Esophagus mucosa (tissue), 1 donor: ENCODE results near the gene PLD2. TPM values are rescaled to one million over a fixed set of nuclear protein-coding genes. Genes with fewer than 3 reads are reported as not detected.

Experiments used
- ATAC-seq: fragments of 200-7000 bp; cut with Tn5 transposase; one replicate; pipeline ENCODE4 v1.9.1; 2020
- total RNA-seq: library from RNA; stranded (reverse); gene quantifications from one replicate; pipeline ENCODE4 v1.2.4, GENCODE V29; 2023
- donor health status: DM: yes; HTN: yes; CAD: no.

The PLD2 gene, protein sequence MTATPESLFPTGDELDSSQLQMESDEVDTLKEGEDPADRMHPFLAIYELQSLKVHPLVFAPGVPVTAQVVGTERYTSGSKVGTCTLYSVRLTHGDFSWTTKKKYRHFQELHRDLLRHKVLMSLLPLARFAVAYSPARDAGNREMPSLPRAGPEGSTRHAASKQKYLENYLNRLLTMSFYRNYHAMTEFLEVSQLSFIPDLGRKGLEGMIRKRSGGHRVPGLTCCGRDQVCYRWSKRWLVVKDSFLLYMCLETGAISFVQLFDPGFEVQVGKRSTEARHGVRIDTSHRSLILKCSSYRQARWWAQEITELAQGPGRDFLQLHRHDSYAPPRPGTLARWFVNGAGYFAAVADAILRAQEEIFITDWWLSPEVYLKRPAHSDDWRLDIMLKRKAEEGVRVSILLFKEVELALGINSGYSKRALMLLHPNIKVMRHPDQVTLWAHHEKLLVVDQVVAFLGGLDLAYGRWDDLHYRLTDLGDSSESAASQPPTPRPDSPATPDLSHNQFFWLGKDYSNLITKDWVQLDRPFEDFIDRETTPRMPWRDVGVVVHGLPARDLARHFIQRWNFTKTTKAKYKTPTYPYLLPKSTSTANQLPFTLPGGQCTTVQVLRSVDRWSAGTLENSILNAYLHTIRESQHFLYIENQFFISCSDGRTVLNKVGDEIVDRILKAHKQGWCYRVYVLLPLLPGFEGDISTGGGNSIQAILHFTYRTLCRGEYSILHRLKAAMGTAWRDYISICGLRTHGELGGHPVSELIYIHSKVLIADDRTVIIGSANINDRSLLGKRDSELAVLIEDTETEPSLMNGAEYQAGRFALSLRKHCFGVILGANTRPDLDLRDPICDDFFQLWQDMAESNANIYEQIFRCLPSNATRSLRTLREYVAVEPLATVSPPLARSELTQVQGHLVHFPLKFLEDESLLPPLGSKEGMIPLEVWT
- 117 TPM for total RNA-seq

DNA sequence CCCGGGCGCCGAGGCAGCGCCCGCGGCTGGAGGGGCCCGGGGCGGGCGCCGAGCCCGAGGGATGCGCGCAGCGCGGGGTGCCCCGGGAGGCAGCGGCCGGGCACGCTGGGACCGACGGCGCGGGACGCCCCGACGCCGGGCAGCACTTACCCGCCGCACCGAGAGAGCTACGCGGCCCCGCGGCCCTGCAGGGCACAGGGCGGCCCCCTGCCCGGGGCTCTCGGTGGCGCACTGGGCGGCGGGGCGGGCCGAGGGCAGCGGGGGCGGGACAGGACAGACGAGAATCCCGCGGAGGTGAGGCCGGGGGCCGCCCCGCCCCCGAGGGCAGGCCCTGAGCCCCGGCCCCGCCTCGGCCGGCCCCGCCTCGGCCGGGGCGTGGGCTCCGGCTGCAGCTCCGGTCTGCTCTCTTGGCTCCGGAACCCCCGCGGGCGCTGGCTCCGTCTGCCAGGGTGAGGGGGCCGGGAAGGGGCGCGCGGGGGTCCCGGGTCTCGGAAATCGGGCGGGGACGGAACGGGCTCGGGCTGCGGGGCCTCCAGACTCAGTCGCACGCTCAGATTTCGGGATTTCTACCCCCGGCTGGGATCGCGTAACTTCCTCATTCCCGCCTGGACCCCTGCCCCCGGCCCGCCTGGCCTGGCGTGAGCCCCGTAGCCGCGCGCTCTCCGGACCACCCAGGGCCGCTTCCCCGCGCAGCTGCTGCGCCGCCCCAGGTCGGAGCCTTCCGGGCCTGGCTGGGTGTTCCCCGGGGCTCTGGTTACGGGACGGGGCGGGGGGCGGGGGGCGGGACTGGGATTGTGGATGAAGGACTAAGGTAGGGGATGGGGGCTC lies at the start of gene PLD2:
TSS of gene PLD2 (plus strand) at position 376 of the 828 bp plus-strand sequence. CDS start 621 bp downstream, outside the sequence.
- peak; percentile 91 for ATAC-seq

DNA sequence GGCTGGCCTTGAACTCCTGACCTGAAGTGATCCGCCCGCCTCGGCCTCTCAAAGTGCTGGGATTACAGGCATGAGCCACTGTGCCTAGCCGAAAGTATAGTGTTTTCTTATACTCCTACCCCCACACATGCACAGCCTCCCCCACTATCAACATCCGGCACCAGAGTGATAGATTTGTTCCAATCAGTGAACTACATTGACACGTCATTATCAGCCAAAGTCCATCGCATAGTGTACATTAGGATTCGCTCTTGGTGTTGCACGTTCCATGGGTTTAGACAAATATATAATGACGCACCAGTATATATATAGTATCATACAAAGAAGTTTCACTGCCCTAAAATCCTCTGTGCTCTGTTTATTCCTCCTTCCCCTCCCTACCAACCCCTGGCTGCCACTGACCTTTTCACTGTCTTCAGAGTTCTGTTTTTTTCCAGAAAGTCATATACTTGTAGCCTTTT lies 47.1 kb upstream of the PLD2 start:
- ATAC-seq: no peak

- no peak for ATAC-seq
Observed at GRCh38 chr17:4764595-4764994, 42.4 kb upstream of the PLD2 start.

DNA sequence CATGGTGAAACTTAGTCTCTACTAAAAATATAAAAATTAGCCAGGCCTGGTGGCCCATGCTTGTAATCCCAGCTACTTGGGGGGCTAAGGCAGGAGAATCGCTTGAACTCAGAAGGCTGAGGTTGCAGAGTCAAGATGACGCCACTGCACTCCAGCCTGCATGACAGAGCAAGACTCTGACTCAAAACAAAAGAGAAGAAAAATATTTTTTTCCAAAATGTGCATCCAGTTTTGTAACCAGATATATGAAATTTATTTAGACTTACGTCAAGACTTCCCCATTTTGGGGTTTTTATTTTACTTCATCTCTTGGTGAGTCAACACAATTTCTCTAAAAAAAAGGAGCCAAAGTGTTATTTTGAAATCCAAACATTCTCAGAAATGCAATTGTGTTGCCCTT lies 40.8 kb upstream of the PLD2 start:
- no peak for ATAC-seq

DNA sequence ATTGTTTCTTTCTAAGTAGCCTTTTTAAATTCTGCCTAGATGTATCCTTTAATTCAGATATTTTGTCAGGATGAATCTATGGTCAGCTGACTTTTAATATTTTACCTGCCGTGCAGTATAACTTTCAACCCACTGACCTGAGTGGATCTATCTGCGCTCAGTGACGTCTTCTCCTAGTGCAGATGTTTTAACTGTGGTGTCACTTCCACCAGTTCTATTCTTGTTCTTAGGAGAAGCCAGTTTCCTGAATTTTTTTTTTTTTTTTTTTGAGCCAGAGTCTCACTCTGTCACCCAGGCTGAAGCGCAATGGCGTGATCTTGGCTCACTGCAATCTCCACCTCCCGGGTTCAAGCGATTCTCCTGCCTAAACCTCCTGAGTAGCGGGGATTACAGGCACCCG lies 40.2 kb upstream of the PLD2 start:
- ATAC-seq: no peak

DNA sequence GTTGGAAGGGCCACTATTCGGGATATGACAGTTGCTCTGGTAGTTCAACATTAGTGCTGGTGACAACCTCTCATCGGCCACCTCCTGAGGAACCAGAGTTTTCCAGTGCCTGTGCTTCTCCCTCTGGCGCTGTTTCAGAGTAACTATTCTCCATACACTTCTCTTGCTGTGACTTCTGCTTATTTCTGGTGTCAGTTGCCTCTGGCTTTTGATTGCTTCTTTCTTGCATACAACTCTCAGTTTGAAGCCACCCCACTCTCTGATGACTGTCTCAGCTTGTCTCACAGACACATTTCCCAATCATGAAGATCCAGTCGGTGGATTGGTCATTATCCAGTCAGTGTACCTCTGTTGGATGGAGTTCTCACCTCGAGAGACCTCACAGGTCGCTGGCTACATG lies 38.7 kb upstream of the PLD2 start:
- ATAC-seq: no peak

GRCh38 chr17:4769628-4770027 lies 37.3 kb upstream of the PLD2 start:
- ATAC-seq: no peak

- peak; percentile 42 for ATAC-seq
Observed at GRCh38 chr17:4771519-4772234, 35.3 kb upstream of the PLD2 start, which contains the start of gene TM4SF5. TM4SF5 (plus strand) TSS chr17:4771886; CDS start chr17:4771923, 37 bp downstream.

- ATAC-seq: peak; percentile 8
Observed at GRCh38 chr17:4772235-4772613, 34.7 kb upstream of the PLD2 start.

- ATAC-seq: no peak
Observed at GRCh38 chr17:4777969-4778760, 28.8 kb upstream of the PLD2 start.

DNA sequence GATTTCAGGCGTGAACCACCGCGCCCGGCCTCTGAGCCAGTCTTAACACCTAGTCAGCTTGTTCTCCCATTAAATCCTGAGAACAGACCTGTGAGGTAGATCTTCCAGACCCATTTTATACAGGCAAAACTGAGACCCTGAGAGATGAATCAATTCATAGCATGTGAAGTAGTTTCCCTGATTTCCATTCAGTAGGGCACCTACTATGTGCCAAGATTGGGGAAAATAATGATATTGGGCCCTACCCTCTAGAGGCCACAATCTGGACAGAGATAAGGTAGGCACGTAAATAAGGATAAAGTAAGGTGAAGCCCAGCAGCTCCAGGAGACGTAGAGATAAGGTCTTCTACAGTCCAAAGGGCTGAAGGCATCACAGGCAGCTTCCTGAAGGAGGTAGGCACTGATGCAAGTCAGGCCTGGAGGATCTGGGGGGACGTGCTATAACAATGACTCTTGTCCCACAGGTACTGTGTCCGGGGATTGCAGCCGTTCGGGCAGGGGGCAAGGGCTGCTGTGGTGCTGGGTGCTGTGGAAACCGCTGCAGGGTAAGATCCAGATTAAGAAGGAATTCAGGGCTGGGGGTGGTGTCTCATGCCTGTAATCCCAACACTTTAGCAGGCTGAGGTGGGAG lies 26.5 kb upstream of the PLD2 start:
- ATAC-seq: no peak

DNA sequence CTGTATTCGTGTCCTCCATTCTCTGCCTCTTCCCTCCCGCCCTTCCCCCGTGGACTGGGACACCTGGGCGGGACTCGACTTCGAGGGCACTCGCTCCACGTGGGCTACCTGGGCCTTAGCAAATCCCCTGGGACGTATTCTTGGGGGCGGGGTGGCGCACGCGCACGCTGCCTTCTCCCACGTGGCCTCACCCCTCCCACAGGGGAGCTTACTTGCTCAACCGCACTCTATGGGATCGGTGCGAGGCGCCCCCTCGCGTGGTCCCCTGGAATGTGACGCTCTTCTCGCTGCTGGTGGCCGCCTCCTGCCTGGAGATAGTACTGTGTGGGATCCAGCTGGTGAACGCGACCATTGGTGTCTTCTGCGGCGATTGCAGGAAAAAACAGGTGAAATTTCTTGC lies 24.3 kb upstream of the PLD2 start:
- peak; percentile 4 for ATAC-seq

DNA sequence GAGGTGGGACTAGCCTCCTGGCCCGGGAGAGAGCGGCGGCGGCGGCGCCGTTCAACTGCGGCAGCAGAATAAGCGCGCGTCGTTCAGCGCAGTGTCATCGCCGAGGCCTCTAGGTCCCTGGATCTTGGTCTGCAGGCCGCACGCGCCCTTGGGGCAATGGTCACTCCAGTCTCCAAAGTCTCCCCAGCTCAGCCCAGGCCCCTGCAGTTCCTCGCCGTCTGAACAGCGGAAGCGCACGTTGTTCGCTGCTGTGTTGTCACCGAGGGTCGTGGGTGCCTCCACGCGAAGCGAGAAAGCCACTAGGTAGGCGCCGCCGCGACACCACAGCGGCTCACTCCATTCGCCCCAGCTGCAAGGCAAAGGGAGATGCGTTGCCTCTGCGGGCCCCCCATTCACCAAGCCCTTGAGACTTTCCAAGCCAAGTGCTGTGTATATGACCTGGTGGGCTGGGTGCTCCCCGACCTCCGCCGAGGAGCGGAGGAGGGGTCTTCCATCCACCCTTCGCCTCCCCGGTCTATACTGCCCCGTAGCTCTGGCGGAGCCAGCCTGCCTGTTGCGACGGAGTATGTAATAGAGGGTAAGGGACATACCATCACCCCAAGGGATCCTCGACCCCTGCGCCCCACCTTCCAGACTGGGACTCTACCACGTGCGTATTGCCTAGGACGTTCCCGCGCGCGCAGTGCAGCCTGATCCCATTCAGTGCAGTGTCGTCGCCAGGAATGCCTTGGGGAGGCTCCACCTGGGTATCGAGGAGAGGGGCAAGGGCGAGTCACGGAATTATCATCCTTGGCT lies 21.4 kb upstream of the PLD2 start:
- no peak for ATAC-seq

GRCh38 chr17:4786106-4786511 lies 20.8 kb upstream of the PLD2 start, which contains the start of gene VMO1:
VMO1 (minus strand) TSS chr17:4786364; CDS start chr17:4786352, 12 bp downstream.
- no peak for ATAC-seq

- no peak for ATAC-seq
Observed at GRCh38 chr17:4786516-4786915, 20.4 kb upstream of the PLD2 start.

DNA sequence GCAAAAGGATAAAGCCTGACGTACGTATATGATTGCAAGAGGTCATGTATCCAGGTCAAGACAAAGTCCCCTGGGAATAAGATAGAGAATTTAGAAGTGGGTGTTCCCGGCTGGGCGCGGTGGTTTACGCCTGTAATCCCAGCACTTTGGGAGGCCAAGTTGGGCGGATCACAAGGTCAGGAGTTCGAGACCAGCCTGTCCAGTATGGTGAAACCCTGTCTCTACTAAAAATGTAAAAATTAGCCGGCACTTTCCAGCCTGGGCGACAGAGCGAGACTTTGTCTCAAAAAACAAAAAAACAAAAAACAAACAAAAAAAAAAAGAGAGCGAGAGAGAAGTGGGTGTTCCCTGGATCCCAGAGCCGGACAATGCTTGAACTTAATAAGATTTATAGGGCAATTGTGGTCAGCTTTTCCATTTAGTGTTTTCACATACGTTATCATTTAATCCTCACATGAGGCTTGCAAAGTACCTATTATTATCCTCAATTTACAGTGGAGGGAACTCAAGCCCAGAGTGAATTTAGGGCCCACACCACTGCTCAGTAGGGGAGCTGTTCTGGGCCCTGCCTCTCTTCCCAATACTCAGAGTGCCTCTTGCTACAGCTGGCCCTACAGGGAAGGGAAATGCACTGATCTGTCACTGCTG lies 18.7 kb upstream of the PLD2 start:
- no peak for ATAC-seq

- peak; percentile 20 for ATAC-seq
Observed at GRCh38 chr17:4788807-4789700, 17.9 kb upstream of the PLD2 start, which contains the start of gene GLTPD2. GLTPD2 (plus strand) TSS chr17:4788964; CDS start chr17:4789012, 48 bp downstream.

DNA sequence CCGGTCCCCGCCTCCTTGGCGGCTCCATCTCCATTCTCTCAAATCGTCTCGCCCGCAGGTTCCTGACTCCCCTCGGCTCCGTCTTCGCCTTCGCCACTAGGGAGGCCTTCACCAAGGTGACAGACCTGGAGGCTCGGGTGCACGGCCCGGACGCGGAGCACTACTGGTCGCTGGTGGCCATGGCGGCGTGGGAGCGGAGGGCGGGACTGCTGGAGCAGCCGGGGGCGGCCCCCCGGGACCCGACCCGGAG lies 17.3 kb upstream of the PLD2 start:
- ATAC-seq: no peak
